IMR-90 (cell line): ENCODE measurements around the gene ERICH3.

ENCODE experiments used
- CEBPB ChIP-seq: IDR thresholded peaks from 2 replicates; pipeline ENCODE4 v1.6.1; 2012; ENCODE audit warnings: low read depth, low read length, improper control_type of control experiment
- CHD1 ChIP-seq: IDR thresholded peaks from 2 replicates; pipeline ENCODE4 v1.6.1; 2012; ENCODE audit warnings: low read depth, low read length, improper control_type of control experiment
- CTCF ChIP-seq: conservative IDR thresholded peaks from 2 replicates; pipeline ENCODE4 v1.5.1; 2012; ENCODE audit warnings: mild to moderate bottlenecking, low read depth, low read length, improper control_type of control experiment
- MAFK ChIP-seq: IDR thresholded peaks from 2 replicates; pipeline ENCODE4 v1.6.1; 2012; ENCODE audit warnings: low read depth, low read length, improper control_type of control experiment
- MAZ ChIP-seq: IDR thresholded peaks from 2 replicates; pipeline ENCODE4 v1.6.1; 2012; ENCODE audit warnings: low read depth, mild to moderate bottlenecking, low read length, improper control_type of control experiment, moderate library complexity, borderline replicate concordance
- MXI1 ChIP-seq: IDR thresholded peaks from 2 replicates; pipeline ENCODE4 v1.6.1; 2012; ENCODE audit warnings: low read depth, mild to moderate bottlenecking, low read length, moderate library complexity, borderline replicate concordance
- NFE2L2 ChIP-seq: fragments of 150-350 bp; IDR thresholded peaks from 2 replicates; pipeline ENCODE4 v1.6.1; 2016; ENCODE audit warnings: low read depth, mild to moderate bottlenecking, low read length
- POLR2A ChIP-seq: IDR thresholded peaks from 2 replicates; pipeline ENCODE4 v1.6.1; 2012; ENCODE audit warnings: mild to moderate bottlenecking, low read depth, low read length
- RCOR1 ChIP-seq: IDR thresholded peaks from 2 replicates; pipeline ENCODE4 v1.6.1; 2012; ENCODE audit warnings: mild to moderate bottlenecking, low read length, improper control_type of control experiment; ENCODE audit not compliant: insufficient replicate concordance
- RFX5 ChIP-seq: IDR thresholded peaks from 2 replicates; pipeline ENCODE4 v1.8.0; 2012; ENCODE audit warnings: low read depth, mild to moderate bottlenecking, low read length, moderate library complexity
- SMC3 ChIP-seq: fragments of 150-350 bp; IDR thresholded peaks from 2 replicates; pipeline ENCODE4 v1.6.1; 2016; ENCODE audit warnings: low read depth, mild to moderate bottlenecking, antibody characterized with exemption, low read length, moderate library complexity
- TF ChIP-seq, protein P1 (sequence below): fragments of 150-350 bp; IDR thresholded peaks from 2 replicates; pipeline ENCODE4 v1.6.1; 2017; ENCODE audit warnings: mild to moderate bottlenecking, antibody characterized with exemption, low read length, low read depth
- TF ChIP-seq, protein P2 (sequence below): fragments of 150-350 bp; IDR thresholded peaks from 2 replicates; pipeline ENCODE4 v1.6.1; 2016; ENCODE audit warnings: low read depth, mild to moderate bottlenecking, low read length, moderate library complexity, borderline replicate concordance

DNA sequence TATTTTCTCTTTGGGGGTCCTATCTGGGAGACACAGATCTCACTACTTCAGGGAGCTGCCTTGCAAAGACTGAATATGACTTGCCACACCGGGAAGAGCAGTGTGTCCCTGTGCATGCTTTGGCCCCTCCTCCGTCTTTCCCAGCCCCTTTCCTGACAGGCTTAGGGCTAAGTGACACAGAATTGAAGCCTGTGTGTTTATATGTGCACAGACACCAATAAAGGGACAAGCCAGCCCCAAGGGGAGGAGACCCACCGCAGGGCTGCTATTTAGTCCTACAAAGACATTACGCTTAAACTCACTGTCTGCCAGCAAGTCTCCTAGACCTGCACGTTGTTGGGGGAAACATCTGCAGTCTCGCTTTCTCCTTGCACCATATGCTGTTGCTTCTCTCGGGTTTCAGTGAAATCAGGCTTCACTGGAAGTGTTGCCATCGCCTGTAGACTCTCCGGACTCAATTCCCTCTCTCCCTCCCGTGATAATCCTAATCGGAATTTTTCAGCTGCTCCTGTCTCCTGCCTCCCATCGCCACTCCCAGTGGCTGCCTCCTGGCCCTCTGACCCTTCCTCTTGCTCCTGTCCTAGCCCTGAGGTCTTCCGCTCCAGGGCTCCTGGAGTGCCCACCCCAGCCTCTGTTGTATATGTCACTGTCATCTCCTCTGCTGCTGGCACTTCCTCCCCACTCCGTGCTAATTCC lies 102.6 kb downstream of the ERICH3 start:
- no peak for TF ChIP-seq CTCF
- no peak for TF ChIP-seq MXI1
- TF ChIP-seq POLR2A, result no peak
- TF ChIP-seq MAZ, result no peak
- TF ChIP-seq CHD1, result no peak
- TF ChIP-seq RCOR1, result no peak
- TF ChIP-seq, protein P1, sequence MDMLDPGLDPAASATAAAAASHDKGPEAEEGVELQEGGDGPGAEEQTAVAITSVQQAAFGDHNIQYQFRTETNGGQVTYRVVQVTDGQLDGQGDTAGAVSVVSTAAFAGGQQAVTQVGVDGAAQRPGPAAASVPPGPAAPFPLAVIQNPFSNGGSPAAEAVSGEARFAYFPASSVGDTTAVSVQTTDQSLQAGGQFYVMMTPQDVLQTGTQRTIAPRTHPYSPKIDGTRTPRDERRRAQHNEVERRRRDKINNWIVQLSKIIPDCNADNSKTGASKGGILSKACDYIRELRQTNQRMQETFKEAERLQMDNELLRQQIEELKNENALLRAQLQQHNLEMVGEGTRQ, result no peak
- no peak for TF ChIP-seq SMC3
- TF ChIP-seq CEBPB, result no peak
- TF ChIP-seq MAFK, result no peak
- TF ChIP-seq, protein P2, sequence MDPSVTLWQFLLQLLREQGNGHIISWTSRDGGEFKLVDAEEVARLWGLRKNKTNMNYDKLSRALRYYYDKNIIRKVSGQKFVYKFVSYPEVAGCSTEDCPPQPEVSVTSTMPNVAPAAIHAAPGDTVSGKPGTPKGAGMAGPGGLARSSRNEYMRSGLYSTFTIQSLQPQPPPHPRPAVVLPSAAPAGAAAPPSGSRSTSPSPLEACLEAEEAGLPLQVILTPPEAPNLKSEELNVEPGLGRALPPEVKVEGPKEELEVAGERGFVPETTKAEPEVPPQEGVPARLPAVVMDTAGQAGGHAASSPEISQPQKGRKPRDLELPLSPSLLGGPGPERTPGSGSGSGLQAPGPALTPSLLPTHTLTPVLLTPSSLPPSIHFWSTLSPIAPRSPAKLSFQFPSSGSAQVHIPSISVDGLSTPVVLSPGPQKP, result no peak
- TF ChIP-seq NFE2L2, result no peak
- TF ChIP-seq RFX5, result no peak
